ENCODE measurements around the gene CCL18.
"Not testable (repeated sequence)": the region's sequence is repeated elsewhere in the genome, so short reads cannot be mapped to it uniquely, and the experiment has no call there.

The CCL18 gene

DNA sequence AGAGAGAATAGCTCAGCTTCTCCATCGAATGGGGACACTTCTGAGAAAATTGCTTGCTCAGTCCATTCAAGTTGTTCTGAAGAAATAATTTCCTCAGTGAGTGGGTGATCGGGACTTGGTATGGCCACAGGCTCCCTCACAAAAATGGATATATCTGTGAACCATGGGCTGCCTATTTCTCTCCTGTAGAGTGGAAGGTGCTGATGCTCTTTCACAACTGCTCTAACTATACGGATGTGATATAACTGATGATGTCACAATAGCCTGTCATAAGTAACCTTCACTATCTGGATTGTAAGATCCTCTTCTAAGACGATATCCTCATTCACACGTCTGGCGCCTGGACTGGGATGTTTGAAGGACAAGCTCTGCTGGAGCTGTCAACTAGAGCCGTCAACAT is 4.7 kb upstream of the CCL18 start:
- Mint-ChIP-seq H3K4me1 (peaks cover 6% of the 10 kb centered on the region), H3K4me3 (no peak overlapping the region), H3K27me3 (peaks cover 25% of the 10 kb centered on the region), H3K9me3 (peaks cover 0 to 5% of the 10 kb centered on the region in 2 donors), H3K27ac (no peak overlapping the region)
- no peak for ATAC-seq
- DNase-seq, result no peak

GRCh38 chr17:36060816-36061215 is 3.3 kb upstream of the CCL18 start:
- H3K27ac Mint-ChIP-seq, result no peak overlapping the region
- no peak for ATAC-seq
- H3K9me3 Mint-ChIP-seq, result peaks cover 0 to 6% of the 10 kb centered on the region in 2 donors
- no peak overlapping the region for H3K4me3 Mint-ChIP-seq
- peaks cover under 1% of the 10 kb centered on the region for H3K4me1 Mint-ChIP-seq
- no peak for DNase-seq
- H3K27me3 Mint-ChIP-seq, result peaks cover 25% of the 10 kb centered on the region

- Mint-ChIP-seq H3K9me3 (peaks cover 0 to 6% of the 10 kb centered on the region in 2 donors), H3K4me3 (no peak overlapping the region), H3K4me1 (no peaks in the 10 kb centered on the region), H3K27ac (peak overlapping the region in 1 of 2 donors; percentile 13), H3K27me3 (peaks cover 22% of the 10 kb centered on the region)
- DNase-seq, result no peak
- ATAC-seq, result peak; percentile 70
Observed at GRCh38 chr17:36066365-36066985, 2.4 kb downstream of the CCL18 start.

GRCh38 chr17:36068524-36068923 is 4.5 kb downstream of the CCL18 start:
- Mint-ChIP-seq H3K27me3 (peaks cover 18% of the 10 kb centered on the region), H3K4me1 (peaks cover 16% of the 10 kb centered on the region), H3K27ac (no peak overlapping the region), H3K9me3 (peaks cover 0 to 6% of the 10 kb centered on the region in 2 donors), H3K4me3 (no peak overlapping the region)
- DNase-seq, result no peak
- ATAC-seq, result no peak

DNA sequence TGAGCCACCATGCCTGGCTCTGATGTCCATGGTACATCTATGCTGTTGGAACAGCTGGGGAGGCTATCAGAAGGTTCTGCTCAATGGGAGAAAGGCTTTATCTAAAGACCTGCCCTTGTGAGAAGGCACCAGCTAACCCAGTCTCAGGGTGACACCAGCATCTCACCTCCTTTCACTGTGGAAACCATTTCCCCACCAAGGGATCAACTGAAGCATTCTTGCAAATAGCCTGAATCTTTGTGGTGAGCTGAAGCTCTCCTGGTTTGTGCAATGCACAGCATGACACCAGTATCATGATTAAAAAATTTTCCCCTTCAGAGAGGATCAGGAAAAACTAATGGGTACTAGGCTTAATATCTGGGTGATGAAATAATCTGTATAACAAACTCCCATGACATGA is 5.1 kb downstream of the CCL18 start:
- Mint-ChIP-seq H3K9me3 (peaks cover 0 to 4% of the 10 kb centered on the region in 2 donors), H3K4me1 (peaks cover 18% of the 10 kb centered on the region), H3K4me3 (no peak overlapping the region), H3K27ac (no peak overlapping the region), H3K27me3 (peaks cover 18% of the 10 kb centered on the region)
- DNase-seq (no peak), ATAC-seq (no peak)

DNA sequence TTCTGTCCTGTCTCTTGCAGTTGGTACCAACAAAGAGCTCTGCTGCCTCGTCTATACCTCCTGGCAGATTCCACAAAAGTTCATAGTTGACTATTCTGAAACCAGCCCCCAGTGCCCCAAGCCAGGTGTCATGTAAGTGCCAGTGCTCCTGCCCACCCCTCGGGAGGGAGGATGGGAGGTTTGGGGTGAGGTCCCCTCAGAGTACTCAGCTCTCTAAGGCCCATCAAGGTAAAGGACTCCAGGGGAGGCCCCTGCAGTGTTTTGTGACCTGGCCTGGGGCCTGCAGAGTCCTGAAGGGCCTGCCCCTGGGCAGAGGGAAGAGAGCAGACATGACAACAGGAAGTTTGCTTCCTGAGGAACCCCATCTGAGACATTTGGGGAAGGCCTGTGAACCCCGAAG is 6.4 kb downstream of the CCL18 start:
- no peak for DNase-seq
- no peak overlapping the region for H3K27ac Mint-ChIP-seq

DNA sequence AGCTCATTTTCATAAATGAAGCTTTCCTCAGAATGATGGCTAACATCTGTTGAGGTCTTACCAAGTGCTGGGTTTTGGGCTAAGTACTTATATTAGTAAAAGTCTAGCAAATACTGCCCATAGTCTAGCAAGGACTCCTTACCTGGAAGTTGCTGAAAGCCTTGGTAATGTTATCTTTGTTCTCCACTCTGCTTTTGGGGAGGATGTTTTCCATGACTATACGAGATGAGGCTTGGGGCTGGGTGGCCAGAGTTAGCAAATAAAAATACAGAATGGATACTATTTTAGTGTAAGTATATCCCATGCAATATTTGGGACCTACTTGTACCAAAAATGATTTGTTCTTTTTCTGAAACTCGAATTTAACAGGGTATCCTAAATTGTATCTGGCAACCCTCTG is 7.7 kb downstream of the CCL18 start:
- H3K27ac Mint-ChIP-seq, result no peak overlapping the region
- H3K4me1 Mint-ChIP-seq, result peaks cover 25% of the 10 kb centered on the region
- ATAC-seq (no peak), DNase-seq (no peak)
- peaks cover 23% of the 10 kb centered on the region for H3K27me3 Mint-ChIP-seq
- H3K4me3 Mint-ChIP-seq, result no peak overlapping the region
- no peaks in the 10 kb centered on the region for H3K9me3 Mint-ChIP-seq

More for the DNA sequence above, 6.4 kb downstream of the CCL18 start:
- Mint-ChIP-seq H3K4me3 (no peak overlapping the region), H3K4me1 (peaks cover 25% of the 10 kb centered on the region), H3K9me3 (no peaks in the 10 kb centered on the region), H3K27me3 (peaks cover 20% of the 10 kb centered on the region)
- ATAC-seq, result no peak

DNA sequence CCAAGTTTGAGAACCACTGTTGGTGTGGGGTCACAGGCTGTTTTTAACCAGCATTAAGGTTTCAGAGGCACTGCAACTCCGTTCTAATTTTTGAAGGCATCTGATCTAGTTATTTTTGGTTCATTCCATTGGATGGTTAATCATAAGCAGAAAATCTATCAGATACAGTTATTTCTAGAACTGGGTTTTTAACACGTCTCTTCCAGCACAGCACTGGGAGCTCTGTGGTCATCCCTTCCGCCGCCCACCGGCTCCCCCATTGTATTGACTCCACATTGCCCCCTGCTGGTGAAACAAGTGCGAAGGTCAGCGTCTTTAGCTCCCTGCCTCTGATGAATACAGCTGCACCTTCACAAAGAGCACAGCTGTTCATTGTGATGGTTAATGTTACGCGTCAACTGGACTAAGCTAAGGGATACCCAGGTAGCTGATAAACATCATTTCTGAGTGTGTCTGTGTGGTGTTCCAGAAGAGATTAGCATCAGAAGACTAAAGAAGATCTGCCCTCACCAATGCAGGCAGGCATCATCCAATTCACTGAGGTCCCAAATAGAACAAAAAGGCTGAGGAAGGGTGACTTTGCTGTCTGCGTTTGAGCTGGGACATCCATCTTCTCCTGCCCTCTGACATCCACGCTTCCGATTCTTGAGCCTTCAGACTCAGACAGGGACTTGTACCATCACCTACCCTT is 8.5 kb downstream of the CCL18 start:
- H3K9me3 Mint-ChIP-seq, result peaks cover under 1 to 4% of the 10 kb centered on the region in 2 donors
- H3K4me3 Mint-ChIP-seq, result peak overlapping the region in 1 of 2 donors; percentile 17
- peaks cover 25% of the 10 kb centered on the region for H3K4me1 Mint-ChIP-seq
- peak overlapping the region in 1 of 2 donors; percentile 13 for H3K27ac Mint-ChIP-seq
- H3K27me3 Mint-ChIP-seq, result peaks cover 30% of the 10 kb centered on the region
- DNase-seq, result peak; percentile 60 to 82
- ATAC-seq, result peak; percentile 85

- Mint-ChIP-seq H3K27me3 (peaks cover 37% of the 10 kb centered on the region), H3K4me1 (peaks cover 25% of the 10 kb centered on the region), H3K9me3 (peaks cover 7 to 8% of the 10 kb centered on the region in 2 donors), H3K4me3 (no peak overlapping the region), H3K27ac (no peak overlapping the region)
- no peak for DNase-seq
- peak; percentile 93 for ATAC-seq
Observed at GRCh38 chr17:36074365-36074764, 10.3 kb downstream of the CCL18 start.

DNA sequence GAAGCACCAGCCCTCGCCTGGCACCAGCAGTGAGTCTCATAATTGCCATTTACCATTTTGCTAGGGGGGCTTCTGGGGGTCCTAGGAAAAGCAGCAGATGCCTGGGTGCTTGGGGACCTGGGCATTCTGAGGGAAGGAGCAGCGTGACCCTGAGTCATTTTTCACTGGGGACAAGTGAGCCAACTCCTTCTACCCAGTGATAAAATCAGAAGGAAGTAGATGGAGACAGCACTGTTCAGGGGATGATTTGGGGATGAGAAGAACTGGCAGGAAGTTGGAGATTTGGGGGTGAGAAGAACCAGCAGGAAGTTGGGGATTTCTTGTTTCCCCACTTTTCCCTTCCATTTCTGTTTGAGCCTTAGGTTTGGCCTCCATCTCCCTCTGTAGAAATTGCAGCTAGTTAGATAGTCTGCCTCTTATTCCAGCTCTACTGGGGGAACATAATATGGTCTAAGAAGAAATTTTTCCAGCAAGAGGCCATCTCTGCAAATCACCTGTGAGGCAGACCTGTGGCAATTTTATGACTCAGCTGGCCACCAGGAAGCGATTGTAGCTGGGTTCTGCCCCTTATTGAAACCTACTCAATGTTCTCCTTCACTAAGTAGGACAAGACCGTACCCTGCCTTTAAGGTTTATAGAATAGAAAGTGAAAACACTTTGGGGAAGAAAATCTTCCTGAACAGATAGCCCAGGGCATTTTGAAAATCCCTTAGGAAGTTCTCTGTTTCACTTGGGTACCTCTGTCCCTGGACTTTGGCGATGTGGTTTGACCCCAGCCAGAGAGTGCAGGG is 17.8 kb downstream of the CCL18 start:
- H3K27ac Mint-ChIP-seq, result peak overlapping the region; percentile 89 to 96
- DNase-seq (peak in 1 of 2 donors; percentile 32), ATAC-seq (peak; percentile 37)
- H3K4me1 Mint-ChIP-seq, result peaks cover 51% of the 10 kb centered on the region
- H3K27me3 Mint-ChIP-seq, result peaks cover 14% of the 10 kb centered on the region
- H3K9me3 Mint-ChIP-seq, result not testable (repeated sequence)
- peak overlapping the region; percentile 61 to 85 for H3K4me3 Mint-ChIP-seq

- H3K4me3 Mint-ChIP-seq, result peak overlapping the region; percentile 61 to 85
- peaks cover 51% of the 10 kb centered on the region for H3K4me1 Mint-ChIP-seq
- ATAC-seq (peak; percentile 96), DNase-seq (peak; percentile 59 to 82)
- peak overlapping the region; percentile 89 to 96 for H3K27ac Mint-ChIP-seq
- not testable (repeated sequence) for H3K27me3 Mint-ChIP-seq, H3K9me3 Mint-ChIP-seq
Observed at GRCh38 chr17:36082482-36083120, 18.5 kb downstream of the CCL18 start.

DNA sequence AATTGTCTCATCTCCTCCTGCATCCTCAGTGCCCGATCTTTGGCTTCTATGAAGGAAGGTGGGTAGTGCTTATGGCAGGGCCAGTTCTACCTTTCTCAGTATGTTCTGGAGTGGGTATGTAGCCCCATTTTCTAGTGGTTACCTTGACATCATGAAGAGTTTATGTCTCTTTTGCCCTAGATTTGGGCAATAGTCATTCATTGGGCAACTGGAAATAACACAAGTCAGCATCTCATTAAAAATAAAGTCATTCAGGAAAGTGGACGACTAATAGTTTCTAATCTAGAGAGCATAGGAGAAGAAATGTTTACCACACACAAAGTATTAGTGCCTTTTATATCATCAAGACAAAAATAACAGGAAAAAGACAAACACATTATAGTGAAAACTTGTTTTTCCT is 19.6 kb downstream of the CCL18 start:
- H3K27me3 Mint-ChIP-seq, DNase-seq, H3K4me3 Mint-ChIP-seq, ATAC-seq, H3K9me3 Mint-ChIP-seq: not testable (repeated sequence)
- Mint-ChIP-seq H3K27ac (peak overlapping the region in 1 of 2 donors; percentile 55), H3K4me1 (peaks cover 60% of the 10 kb centered on the region)

DNA sequence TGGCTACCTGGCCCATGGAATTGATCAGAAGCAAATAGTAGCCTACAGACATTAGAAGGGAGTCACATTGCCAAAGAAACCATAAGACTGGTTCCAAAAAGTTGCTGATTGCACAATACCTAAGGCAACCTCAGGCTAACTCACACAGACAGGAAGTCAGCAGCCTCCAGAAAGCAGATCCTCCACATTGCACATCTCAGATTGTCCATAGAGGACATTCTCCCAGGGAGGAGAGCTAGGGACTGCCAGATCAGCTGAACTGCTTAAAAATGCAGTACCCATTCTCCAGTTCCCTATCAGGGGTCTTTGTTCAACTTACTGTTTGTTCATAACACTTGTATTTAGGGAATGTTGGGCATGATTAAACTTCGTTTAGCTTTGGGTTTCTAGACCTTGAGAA is 21.7 kb downstream of the CCL18 start:
- ATAC-seq, result no peak
- H3K4me1 Mint-ChIP-seq, result peaks cover 80% of the 10 kb centered on the region

DNA sequence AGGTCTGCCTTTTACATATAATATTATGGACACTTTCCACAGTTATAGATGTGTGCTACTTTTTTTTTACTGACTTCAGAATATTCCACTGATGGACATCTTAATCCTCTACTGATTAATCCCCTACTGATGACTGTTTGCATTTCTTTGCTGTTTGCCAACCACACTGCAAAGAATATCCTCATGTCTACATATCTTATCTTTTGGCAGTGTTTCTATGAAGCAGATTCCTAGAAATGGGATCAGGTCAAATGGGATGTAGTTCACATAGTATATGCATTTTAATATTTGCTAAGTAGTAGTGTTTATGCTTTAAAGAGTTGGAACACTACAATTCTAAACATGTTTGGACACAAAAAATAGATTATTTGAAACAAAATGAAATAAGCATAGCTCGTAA is 22.7 kb downstream of the CCL18 start:
- no peak for DNase-seq
- Mint-ChIP-seq H3K4me1 (peaks cover 80% of the 10 kb centered on the region), H3K27ac (no peak overlapping the region), H3K9me3 (no peaks in the 10 kb centered on the region), H3K27me3 (no peaks in the 10 kb centered on the region), H3K4me3 (no peak overlapping the region)
- ATAC-seq, result no peak

More for the DNA sequence above, 21.7 kb downstream of the CCL18 start:
- H3K9me3 Mint-ChIP-seq, result no peaks in the 10 kb centered on the region
- DNase-seq, result no peak
- H3K27me3 Mint-ChIP-seq, result no peaks in the 10 kb centered on the region
- H3K4me3 Mint-ChIP-seq, result no peak overlapping the region
- H3K27ac Mint-ChIP-seq, result peak overlapping the region in 1 of 2 donors; percentile 39

GRCh38 chr17:36087471-36087870 is 23.4 kb downstream of the CCL18 start:
- not testable (repeated sequence) for H3K27ac Mint-ChIP-seq, H3K4me3 Mint-ChIP-seq, H3K27me3 Mint-ChIP-seq, ATAC-seq, DNase-seq, H3K9me3 Mint-ChIP-seq
- H3K4me1 Mint-ChIP-seq, result peaks cover 80% of the 10 kb centered on the region

All from stimulated activated naive CD8-positive, alpha-beta T cell treated with anti-CD3 and anti-CD28 coated beads, Interleukin-15, amount 100 ng/mL, for 72 hours (primary cell).